Panc1 (cell line): ENCODE results near the gene AURKAIP1. TPM values are rescaled to one million over a fixed set of nuclear protein-coding genes. Genes with fewer than 3 reads are reported as not detected.

Source experiments
- ATAC-seq: fragments of 200-7000 bp; cut with Tn5 transposase; 2 replicates; pipeline ENCODE4 v1.9.1; 2020; ENCODE audit warnings: mild to moderate bottlenecking, moderate library complexity
- BruUV-seq: library from RNA; stranded (reverse); fragments of 400-500 nt; replicated peaks from 2 replicates; lab custom pipeline; 2021; lab: Mats Ljungman, UMichigan
- CTCF ChIA-PET: fragments of 300-600 bp; sonication (Branson Sonifier 250); formaldehyde crosslinking; loops from one replicate; lab custom pipeline; 2022; ENCODE audit warnings: antibody characterized with exemption; lab: Charles Lee
- POLR2A ChIA-PET: fragments of 300-600 bp; sonication (Branson Sonifier 250); formaldehyde crosslinking; loops from one replicate; lab custom pipeline; 2022; ENCODE audit warnings: antibody characterized with exemption; lab: Charles Lee
- DNase-seq: peaks from one replicate; pipeline ENCODE4 v3.0.0-alpha.2; 2010; ENCODE audit warnings: low read depth, low spot score
- H3K27ac ChIP-seq: 2 replicates; pipeline ENCODE4 v1.5.1; 2011; ENCODE audit warnings: mild to moderate bottlenecking, low read length, inconsistent platforms
- H3K27me3 ChIP-seq: fragments of 200-500 bp; sonication (Bioruptor generic); 2 replicates; pipeline ENCODE4 v1.6.0; 2014; ENCODE audit warnings: low read length, inconsistent platforms; ENCODE audit not compliant: control insufficient read depth, insufficient read depth
- H3K36me3 ChIP-seq: fragments of 200-500 bp; sonication (Bioruptor generic); 2 replicates; pipeline ENCODE4 v1.5.1; 2014; ENCODE audit warnings: inconsistent platforms, mild to moderate bottlenecking, low read length, moderate library complexity; ENCODE audit not compliant: control insufficient read depth, insufficient read depth
- H3K4me1 ChIP-seq: 2 replicates; pipeline ENCODE4 v1.5.1; 2011; ENCODE audit warnings: inconsistent platforms, mild to moderate bottlenecking, low read length, moderate library complexity; ENCODE audit not compliant: control insufficient read depth, insufficient read depth
- H3K4me3 ChIP-seq, 2 experiments: 2 replicates each; pipeline ENCODE4 v1.5.1; 2011 to 2012; ENCODE audit warnings: low read depth in 2 of 2, low read length in 2 of 2, mild to moderate bottlenecking in 2 of 2, inconsistent platforms in 1 of 2, moderate library complexity in 1 of 2
- H3K9me3 ChIP-seq: fragments of 200-500 bp; sonication (Bioruptor generic); 2 replicates; pipeline ENCODE4 v1.5.1; 2014; ENCODE audit warnings: low read depth, mild to moderate bottlenecking, inconsistent platforms, low read length, moderate library complexity; ENCODE audit not compliant: control insufficient read depth, insufficient read depth
- CTCF ChIP-seq: fragments of 450-650 bp; IDR thresholded peaks from 2 replicates; pipeline ENCODE4 v1.5.1; 2017; ENCODE audit warnings: mild to moderate bottlenecking
- POLR2AphosphoS5 ChIP-seq: IDR thresholded peaks from 2 replicates; pipeline ENCODE4 v1.6.1; 2012; ENCODE audit warnings: mild to moderate bottlenecking, low read depth, low read length, moderate library complexity
- SIN3A ChIP-seq: IDR thresholded peaks from 2 replicates; pipeline ENCODE4 v1.6.1; 2012; ENCODE audit warnings: low read depth, mild to moderate bottlenecking, low read length, moderate library complexity, borderline replicate concordance; ENCODE audit not compliant: insufficient read depth
- TCF7L2 ChIP-seq: IDR thresholded peaks from 2 replicates; pipeline ENCODE4 v1.6.1; 2011; ENCODE audit warnings: mild to moderate bottlenecking, low read depth, low read length, inconsistent platforms
- in situ Hi-C: cut with HindIII; loops from 2 replicates; pipeline ENCODE4 v1.10.0; 2016; ENCODE audit warnings: low sequenced_read_pairs, low pct_unique_long_range_greater_than_20kb
- intact Hi-C: fragments of 100-400 bp; cut with micrococcal nuclease; formaldehyde crosslinking; loops from one replicate; pipeline ENCODE4 v1.10.0; 2022; ENCODE audit not compliant: unreplicated experiment
- total RNA-seq: library from RNA; stranded (reverse); gene quantifications from one replicate; pipeline ENCODE4 v1.2.1, GENCODE V29; 2021; ENCODE audit not compliant: unreplicated experiment
- TF ChIP-seq, protein P1 (sequence below), 2 experiments: IDR thresholded peaks; 2 replicates each; pipeline ENCODE4 v1.6.1; 2011 to 2012; ENCODE audit warnings: low read depth in 2 of 2, control low read depth in 1 of 2, low read length in 1 of 2, mild to moderate bottlenecking in 1 of 2, moderate library complexity in 1 of 2; ENCODE audit not compliant: insufficient read depth in 1 of 2

The AURKAIP1 gene
- total RNA-seq, 1 experiment from 2014 or later, result 335 TPM

DNA sequence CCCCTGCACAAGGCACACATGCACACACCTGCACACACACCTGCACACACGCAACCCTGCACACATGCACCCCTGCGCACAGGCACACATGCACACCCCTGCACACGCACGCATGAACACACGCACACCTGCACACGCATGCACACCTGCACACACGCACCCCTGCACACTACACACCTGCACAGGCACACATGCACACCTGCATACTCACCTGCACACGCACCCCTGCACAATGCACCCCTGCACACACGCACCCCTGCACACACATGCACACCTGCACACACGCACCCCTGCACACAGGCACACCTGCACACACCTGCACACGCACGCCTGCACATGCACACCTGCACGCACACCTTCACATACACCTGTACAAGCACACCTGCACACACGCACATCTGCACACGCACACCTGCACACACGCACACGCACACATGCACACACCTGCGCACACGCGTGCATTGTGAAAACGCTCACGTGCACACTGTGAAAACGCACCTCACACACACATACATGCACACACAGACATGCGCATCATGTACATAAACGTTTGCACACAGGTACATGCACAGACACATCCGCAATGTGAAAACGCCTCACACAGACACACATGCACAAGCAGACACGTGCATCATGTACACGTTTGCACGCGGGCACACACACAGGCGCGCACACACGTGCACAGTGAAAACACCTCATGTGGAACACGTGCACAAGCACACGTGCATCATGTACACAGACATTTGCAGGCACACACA lies 34.0 kb downstream of the AURKAIP1 start:
- H3K36me3 ChIP-seq, result no peaks in the 10 kb centered on the region
- ATAC-seq, result no peak

GRCh38 chr1:1340185-1340584 lies 34.8 kb downstream of the AURKAIP1 start:
- no peaks in the 10 kb centered on the region for H3K36me3 ChIP-seq
- CTCF ChIA-PET, result no interaction called here
- no peak for ATAC-seq

More for the DNA sequence above, 34.0 kb downstream of the AURKAIP1 start:
- TF ChIP-seq POLR2AphosphoS5 (no peak), CTCF (no peak)
- TF ChIP-seq, protein P1, sequence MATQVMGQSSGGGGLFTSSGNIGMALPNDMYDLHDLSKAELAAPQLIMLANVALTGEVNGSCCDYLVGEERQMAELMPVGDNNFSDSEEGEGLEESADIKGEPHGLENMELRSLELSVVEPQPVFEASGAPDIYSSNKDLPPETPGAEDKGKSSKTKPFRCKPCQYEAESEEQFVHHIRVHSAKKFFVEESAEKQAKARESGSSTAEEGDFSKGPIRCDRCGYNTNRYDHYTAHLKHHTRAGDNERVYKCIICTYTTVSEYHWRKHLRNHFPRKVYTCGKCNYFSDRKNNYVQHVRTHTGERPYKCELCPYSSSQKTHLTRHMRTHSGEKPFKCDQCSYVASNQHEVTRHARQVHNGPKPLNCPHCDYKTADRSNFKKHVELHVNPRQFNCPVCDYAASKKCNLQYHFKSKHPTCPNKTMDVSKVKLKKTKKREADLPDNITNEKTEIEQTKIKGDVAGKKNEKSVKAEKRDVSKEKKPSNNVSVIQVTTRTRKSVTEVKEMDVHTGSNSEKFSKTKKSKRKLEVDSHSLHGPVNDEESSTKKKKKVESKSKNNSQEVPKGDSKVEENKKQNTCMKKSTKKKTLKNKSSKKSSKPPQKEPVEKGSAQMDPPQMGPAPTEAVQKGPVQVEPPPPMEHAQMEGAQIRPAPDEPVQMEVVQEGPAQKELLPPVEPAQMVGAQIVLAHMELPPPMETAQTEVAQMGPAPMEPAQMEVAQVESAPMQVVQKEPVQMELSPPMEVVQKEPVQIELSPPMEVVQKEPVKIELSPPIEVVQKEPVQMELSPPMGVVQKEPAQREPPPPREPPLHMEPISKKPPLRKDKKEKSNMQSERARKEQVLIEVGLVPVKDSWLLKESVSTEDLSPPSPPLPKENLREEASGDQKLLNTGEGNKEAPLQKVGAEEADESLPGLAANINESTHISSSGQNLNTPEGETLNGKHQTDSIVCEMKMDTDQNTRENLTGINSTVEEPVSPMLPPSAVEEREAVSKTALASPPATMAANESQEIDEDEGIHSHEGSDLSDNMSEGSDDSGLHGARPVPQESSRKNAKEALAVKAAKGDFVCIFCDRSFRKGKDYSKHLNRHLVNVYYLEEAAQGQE (IDR thresholded peaks at IDR 0.05; ENCODE audit: insufficient read depth in 1 of 2, low read depth in 2 of 2, low read length in 1 of 2), result no peak
- no peak for DNase-seq
- H3K27ac ChIP-seq, result no peak overlapping the region
- in situ Hi-C loops (no loop called here), intact Hi-C loops (no loop called here)
- BruUV-seq, result no TSS peak
- H3K27me3 ChIP-seq, result no peaks in the 10 kb centered on the region
- H3K4me3 ChIP-seq, result no peak overlapping the region
- CTCF ChIA-PET, result interaction anchor here (0.6 kb wide), 1 partner anchor 31 kb away, joined by 11 read pairs; no protein-coding TSS in a partner anchor
- POLR2A ChIA-PET, result no interaction called here
- peaks cover 27% of the 10 kb centered on the region for H3K4me1 ChIP-seq
- H3K9me3 ChIP-seq, result no peaks in the 10 kb centered on the region

More at GRCh38 chr1:1340185-1340584, 34.8 kb downstream of the AURKAIP1 start:
- POLR2A ChIA-PET, result no interaction called here
- DNase-seq, result no peak
- Histone ChIP-seq H3K4me1 (peaks cover 19% of the 10 kb centered on the region), H3K27me3 (no peaks in the 10 kb centered on the region), H3K4me3 (no peak overlapping the region), H3K27ac (no peak overlapping the region), H3K9me3 (no peaks in the 10 kb centered on the region)
- no TSS peak for BruUV-seq
- intact Hi-C loops (no loop called here), in situ Hi-C loops (no loop called here)
- no peak for TF ChIP-seq POLR2AphosphoS5
- TF ChIP-seq CTCF, result no peak
- TF ChIP-seq, protein P1 (IDR thresholded peaks at IDR 0.05; ENCODE audit: insufficient read depth in 1 of 2, low read depth in 2 of 2, low read length in 1 of 2), result no peak
- TF ChIP-seq SIN3A, result no peak
- no peak for TF ChIP-seq TCF7L2
